Urinary bladder (tissue), 4 donors: Measurements from ENCODE around the gene INO80B. TPM values are rescaled to one million over a fixed set of nuclear protein-coding genes. Genes with fewer than 3 reads are reported as not detected.

Experiments used
- DNase-seq: peaks from one replicate; pipeline ENCODE4 v3.0.0-alpha.2; 2015; ENCODE audit errors: extremely low spot score
- H3K27ac ChIP-seq: one replicate; pipeline ENCODE4 v1.5.1; 2013; ENCODE audit warnings: low read depth, mild to moderate bottlenecking, moderate library complexity
- H3K36me3 ChIP-seq: one replicate; pipeline ENCODE4 v1.6.1; 2013; ENCODE audit warnings: mild to moderate bottlenecking, moderate library complexity; ENCODE audit not compliant: insufficient read depth
- H3K4me1 ChIP-seq: one replicate; pipeline ENCODE4 v1.6.1; 2013; ENCODE audit warnings: mild to moderate bottlenecking, moderate library complexity; ENCODE audit not compliant: insufficient read depth
- H3K4me3 ChIP-seq: one replicate; pipeline ENCODE4 v1.5.1; 2013; ENCODE audit warnings: low read depth, low read length
- WGBS: extraction: QIAGEN DNeasy Blood & Tissue Kit; methylation state at CpG from one replicate; pipeline ENCODE4 v1.1.7; 2013; 5-methylcytosine and 5-hydroxymethylcytosine counted together
- polyA plus RNA-seq: library from polyadenylated mRNA; stranded (reverse); fragments of 200-250 nt; gene quantifications from one replicate; pipeline ENCODE4 v1.2.3, GENCODE V29; 2013
- total RNA-seq: library from RNA; depleted of rRNA; stranded (reverse); fragments of >200 nt; gene quantifications from one replicate; pipeline ENCODE4 v1.2.3, GENCODE V29; 2014
- donor health status: healthy with polysubstance abuse.
- donor health status: healthy.

INO80B gene
- total and polyA plus RNA-seq, 2 donors = 13.5 to 35.2 TPM

- 87% methylated on average over 9 of the region's 9 CpGs for WGBS
- no peak for DNase-seq
- Histone ChIP-seq H3K36me3 (peaks cover 17% of the 10 kb centered on the region), H3K27ac (no peak overlapping the region), H3K4me3 (no peak overlapping the region), H3K4me1 (no peaks in the 10 kb centered on the region)
Observed at GRCh38 chr2:74488643-74489481, 34.0 kb downstream of the INO80B start.

GRCh38 chr2:74489906-74490305, 35.0 kb downstream of the INO80B start:
- no peak for DNase-seq
- H3K36me3 ChIP-seq = peaks cover 17% of the 10 kb centered on the region
- H3K27ac ChIP-seq = no peak overlapping the region
- H3K4me3 ChIP-seq = no peak overlapping the region
- no peaks in the 10 kb centered on the region for H3K4me1 ChIP-seq
- 90% methylated on average over 9 of the region's 9 CpGs for whole genome bisulfite sequencing

- Histone ChIP-seq H3K36me3 (peaks cover 17% of the 10 kb centered on the region), H3K4me1 (no peaks in the 10 kb centered on the region), H3K4me3 (no peak overlapping the region), H3K27ac (no peak overlapping the region)
- WGBS = 94% methylated on average over 12 of the region's 12 CpGs
- DNase-seq = no peak
Observed at GRCh38 chr2:74491648-74492544, 37.0 kb downstream of the INO80B start.

- DNase-seq = no peak
- Histone ChIP-seq H3K4me3 (no peak overlapping the region), H3K4me1 (no peaks in the 10 kb centered on the region), H3K27ac (no peak overlapping the region), H3K36me3 (peaks cover 17% of the 10 kb centered on the region)
- 92% methylated on average over 3 of the region's 3 CpGs for WGBS
Observed at GRCh38 chr2:74493546-74493945, 38.7 kb downstream of the INO80B start.

GRCh38 chr2:74495440-74495839, 40.6 kb downstream of the INO80B start:
- DNase-seq = no peak
- peaks cover 13% of the 10 kb centered on the region for H3K36me3 ChIP-seq
- WGBS = 88% methylated on average over 1 of the region's 1 CpG
- no peaks in the 10 kb centered on the region for H3K4me1 ChIP-seq
- H3K4me3 ChIP-seq = no peak overlapping the region
- no peak overlapping the region for H3K27ac ChIP-seq

GRCh38 chr2:74496997-74497776, 42.3 kb downstream of the INO80B start:
- WGBS = 34% methylated on average over 19 of the region's 19 CpGs
- no peak overlapping the region for H3K4me3 ChIP-seq
- H3K27ac ChIP-seq = no peak overlapping the region

GRCh38 chr2:74497777-74498499, 43.1 kb downstream of the INO80B start:
- no peaks in the 10 kb centered on the region for H3K36me3 ChIP-seq
- no peaks in the 10 kb centered on the region for H3K4me1 ChIP-seq
- no peak for DNase-seq
- no peak overlapping the region for H3K27ac ChIP-seq
- 3% methylated on average over 61 of the region's 61 CpGs for WGBS
- peak overlapping the region; percentile 17 for H3K4me3 ChIP-seq

More at GRCh38 chr2:74496997-74497776, 42.3 kb downstream of the INO80B start:
- no peak for DNase-seq
- Histone ChIP-seq H3K36me3 (peaks cover 2% of the 10 kb centered on the region), H3K4me1 (no peaks in the 10 kb centered on the region)

- Histone ChIP-seq H3K4me1 (no peaks in the 10 kb centered on the region), H3K27ac (no peak overlapping the region), H3K36me3 (no peaks in the 10 kb centered on the region), H3K4me3 (peak overlapping the region; percentile 1)
- DNase-seq = no peak
- WGBS = 1% methylated on average over 41 of the region's 41 CpGs
Observed at GRCh38 chr2:74498500-74499266, 43.8 kb downstream of the INO80B start.

- WGBS = 2% methylated on average over 65 of the region's 65 CpGs
- DNase-seq = no peak
- no peak within 1 kb of the TSS for H3K4me3 ChIP-seq
- H3K36me3 ChIP-seq = no peaks in the 10 kb centered on the region
- H3K27ac ChIP-seq = no peak within 1 kb of the TSS
- no peaks in the 10 kb centered on the region for H3K4me1 ChIP-seq
Observed at GRCh38 chr2:74499267-74499939, 44.5 kb downstream of the INO80B start, which contains the start of gene LBX2. Gene LBX2 (minus strand): TSS chr2:74499603. CDS start chr2:74499537, 66 bp downstream.

GRCh38 chr2:74499940-74500577, 45.2 kb downstream of the INO80B start:
- DNase-seq = no peak
- Histone ChIP-seq H3K4me1 (no peaks in the 10 kb centered on the region), H3K36me3 (no peaks in the 10 kb centered on the region), H3K27ac (no peak overlapping the region), H3K4me3 (no peak overlapping the region)
- 47% methylated on average over 15 of the region's 15 CpGs for WGBS

GRCh38 chr2:74500578-74500946, 45.7 kb downstream of the INO80B start:
- H3K36me3 ChIP-seq = no peaks in the 10 kb centered on the region
- DNase-seq = no peak
- no peak overlapping the region for H3K27ac ChIP-seq
- no peaks in the 10 kb centered on the region for H3K4me1 ChIP-seq
- no peak overlapping the region for H3K4me3 ChIP-seq
